Measurements from ENCODE around the gene CCDC27.
"Not testable (repeated sequence)": the region's sequence is repeated elsewhere in the genome, so short reads cannot be mapped to it uniquely, and the experiment has no call there.

CCDC27 gene

GRCh38 chr1:3748316-3748900, 3.8 kb upstream of the CCDC27 start:
- not testable (repeated sequence) for H3K9me3 Mint-ChIP-seq, DNase-seq, H3K27ac Mint-ChIP-seq, H3K27me3 Mint-ChIP-seq
- Mint-ChIP-seq H3K36me3 (ENCODE audit: low read depth) (peaks cover 21% of the 10 kb centered on the region), H3K4me1 (ENCODE audit: low read depth) (peaks cover 33% of the 10 kb centered on the region), H3K4me3 (peak overlapping the region; percentile 81)

GRCh38 chr1:3749512-3749911, 2.7 kb upstream of the CCDC27 start:
- DNase-seq, result no peak

GRCh38 chr1:3750741-3751140, 1.5 kb upstream of the CCDC27 start:
- H3K27ac Mint-ChIP-seq, result no peak overlapping the region
- H3K9me3 Mint-ChIP-seq, result no peaks in the 10 kb centered on the region
- peaks cover 18% of the 10 kb centered on the region for H3K4me1 Mint-ChIP-seq (ENCODE audit: low read depth)
- no peaks in the 10 kb centered on the region for H3K27me3 Mint-ChIP-seq
- H3K36me3 Mint-ChIP-seq (ENCODE audit: low read depth), result peaks cover 6% of the 10 kb centered on the region
- H3K4me3 Mint-ChIP-seq, result no peak overlapping the region
- no peak for DNase-seq

More at GRCh38 chr1:3749512-3749911, 2.7 kb upstream of the CCDC27 start:
- H3K36me3 Mint-ChIP-seq (ENCODE audit: low read depth), result peaks cover 14% of the 10 kb centered on the region
- no peak overlapping the region for H3K4me3 Mint-ChIP-seq
- no peaks in the 10 kb centered on the region for H3K9me3 Mint-ChIP-seq
- peaks cover 29% of the 10 kb centered on the region for H3K4me1 Mint-ChIP-seq (ENCODE audit: low read depth)
- H3K27me3 Mint-ChIP-seq, result no peaks in the 10 kb centered on the region
- no peak overlapping the region for H3K27ac Mint-ChIP-seq

- no peaks in the 10 kb centered on the region for H3K9me3 Mint-ChIP-seq
- no peak for DNase-seq
- no peaks in the 10 kb centered on the region for H3K4me1 Mint-ChIP-seq (ENCODE audit: low read depth)
- H3K36me3 Mint-ChIP-seq (ENCODE audit: low read depth), result no peaks in the 10 kb centered on the region
- no peak overlapping the region for H3K27ac Mint-ChIP-seq
- peaks cover 2% of the 10 kb centered on the region for H3K27me3 Mint-ChIP-seq
- no peak overlapping the region for H3K4me3 Mint-ChIP-seq
Measured at GRCh38 chr1:3753656-3754454, 1.6 kb downstream of the CCDC27 start.

- no peak for DNase-seq
- no peak overlapping the region for H3K4me3 Mint-ChIP-seq
- no peak overlapping the region for H3K27ac Mint-ChIP-seq
- no peaks in the 10 kb centered on the region for H3K4me1 Mint-ChIP-seq (ENCODE audit: low read depth)
- no peaks in the 10 kb centered on the region for H3K9me3 Mint-ChIP-seq
- peaks cover 18% of the 10 kb centered on the region for H3K27me3 Mint-ChIP-seq
- H3K36me3 Mint-ChIP-seq (ENCODE audit: low read depth), result no peaks in the 10 kb centered on the region
Measured at GRCh38 chr1:3756394-3756793, 4.1 kb downstream of the CCDC27 start.

- Mint-ChIP-seq H3K27ac (no peak overlapping the region), H3K4me3 (no peak overlapping the region), H3K36me3 (ENCODE audit: low read depth) (no peaks in the 10 kb centered on the region), H3K9me3 (no peaks in the 10 kb centered on the region), H3K4me1 (ENCODE audit: low read depth) (no peaks in the 10 kb centered on the region), H3K27me3 (peaks cover 22% of the 10 kb centered on the region)
- DNase-seq, result no peak
Measured at GRCh38 chr1:3759164-3759563, 6.9 kb downstream of the CCDC27 start.

- no peaks in the 10 kb centered on the region for H3K4me1 Mint-ChIP-seq (ENCODE audit: low read depth)
- peaks cover 27% of the 10 kb centered on the region for H3K27me3 Mint-ChIP-seq
- H3K4me3 Mint-ChIP-seq, result no peak overlapping the region
- H3K36me3 Mint-ChIP-seq (ENCODE audit: low read depth), result no peaks in the 10 kb centered on the region
- no peak for DNase-seq
- H3K9me3 Mint-ChIP-seq, result no peaks in the 10 kb centered on the region
- no peak overlapping the region for H3K27ac Mint-ChIP-seq
Measured at GRCh38 chr1:3759796-3760195, 7.5 kb downstream of the CCDC27 start.

- Mint-ChIP-seq H3K27me3 (peaks cover 27% of the 10 kb centered on the region), H3K9me3 (no peaks in the 10 kb centered on the region), H3K4me3 (no peak overlapping the region), H3K27ac (no peak overlapping the region), H3K4me1 (ENCODE audit: low read depth) (no peaks in the 10 kb centered on the region), H3K36me3 (ENCODE audit: low read depth) (no peaks in the 10 kb centered on the region)
- DNase-seq, result no peak
Measured at GRCh38 chr1:3761296-3762010, 9.2 kb downstream of the CCDC27 start.

- H3K4me1 Mint-ChIP-seq (ENCODE audit: low read depth), result no peaks in the 10 kb centered on the region
- no peak overlapping the region for H3K4me3 Mint-ChIP-seq
Measured at GRCh38 chr1:3762151-3762872, 10.1 kb downstream of the CCDC27 start.

GRCh38 chr1:3762873-3763228, 10.6 kb downstream of the CCDC27 start:
- Mint-ChIP-seq H3K27me3 (peaks cover 25% of the 10 kb centered on the region), H3K4me1 (ENCODE audit: low read depth) (no peaks in the 10 kb centered on the region), H3K36me3 (ENCODE audit: low read depth) (no peaks in the 10 kb centered on the region), H3K4me3 (no peak overlapping the region), H3K9me3 (no peaks in the 10 kb centered on the region), H3K27ac (no peak overlapping the region)
- no peak for DNase-seq

More at GRCh38 chr1:3762151-3762872, 10.1 kb downstream of the CCDC27 start:
- Mint-ChIP-seq H3K27ac (no peak overlapping the region), H3K27me3 (peaks cover 25% of the 10 kb centered on the region), H3K9me3 (no peaks in the 10 kb centered on the region), H3K36me3 (ENCODE audit: low read depth) (no peaks in the 10 kb centered on the region)
- no peak for DNase-seq

- Mint-ChIP-seq H3K4me3 (no peak overlapping the region), H3K9me3 (no peaks in the 10 kb centered on the region), H3K27ac (no peak overlapping the region), H3K27me3 (peaks cover 25% of the 10 kb centered on the region), H3K36me3 (ENCODE audit: low read depth) (no peaks in the 10 kb centered on the region), H3K4me1 (ENCODE audit: low read depth) (no peaks in the 10 kb centered on the region)
- DNase-seq, result no peak
Measured at GRCh38 chr1:3763351-3764125, 11.3 kb downstream of the CCDC27 start.

GRCh38 chr1:3767328-3767925, 15.2 kb downstream of the CCDC27 start:
- Mint-ChIP-seq H3K27me3 (peaks cover 7% of the 10 kb centered on the region), H3K9me3 (no peaks in the 10 kb centered on the region), H3K4me1 (ENCODE audit: low read depth) (peaks cover 13% of the 10 kb centered on the region), H3K36me3 (ENCODE audit: low read depth) (no peaks in the 10 kb centered on the region), H3K27ac (no peak overlapping the region), H3K4me3 (no peak overlapping the region)
- no peak for DNase-seq

GRCh38 chr1:3768811-3769390, 16.7 kb downstream of the CCDC27 start:
- no peak for DNase-seq
- Mint-ChIP-seq H3K9me3 (no peaks in the 10 kb centered on the region), H3K27me3 (peaks cover 7% of the 10 kb centered on the region), H3K4me1 (ENCODE audit: low read depth) (peaks cover 13% of the 10 kb centered on the region), H3K27ac (no peak overlapping the region), H3K36me3 (ENCODE audit: low read depth) (no peaks in the 10 kb centered on the region), H3K4me3 (no peak overlapping the region)

Measured in activated T-cell treated with anti-CD3 and anti-CD28 coated beads, Interleukin-2, amount 50 U/mL, for 24 hours (primary cell).